DOHH2 (cell line): ENCODE data around the gene LDLRAD4.

ENCODE experiments used
- H3F3A ChIP-seq: fragments of 200-600 bp; sonication (generic), shearing (Covaris generic); 2 replicates; pipeline ENCODE4 v1.6.0; 2016; ENCODE audit warnings: antibody characterized with exemption, mild to moderate bottlenecking; ENCODE audit not compliant: control insufficient read depth, insufficient read depth
- H3K27ac ChIP-seq: fragments of 200-600 bp; sonication (generic); 2 replicates; pipeline ENCODE4 v1.5.1; 2014; ENCODE audit warnings: low read depth, mild to moderate bottlenecking, low read length, moderate library complexity
- H3K27me3 ChIP-seq: fragments of 200-600 bp; sonication (generic); 2 replicates; pipeline ENCODE4 v1.6.1; 2014; ENCODE audit warnings: mild to moderate bottlenecking, low read length, mixed read lengths; ENCODE audit not compliant: control insufficient read depth
- H3K36me3 ChIP-seq: fragments of 200-600 bp; sonication (generic); 2 replicates; pipeline ENCODE4 v1.6.1; 2014; ENCODE audit warnings: mild to moderate bottlenecking, low read length, moderate library complexity, mixed read lengths; ENCODE audit not compliant: control insufficient read depth
- H3K4me1 ChIP-seq: fragments of 200-600 bp; sonication (generic); 2 replicates; pipeline ENCODE4 v1.6.1; 2014; ENCODE audit warnings: mild to moderate bottlenecking, low read length, mixed read lengths; ENCODE audit not compliant: control insufficient read depth
- H3K4me2 ChIP-seq: fragments of 200-600 bp; sonication (generic); 2 replicates; pipeline ENCODE4 v1.6.0; 2014; ENCODE audit warnings: mild to moderate bottlenecking, low read length, moderate library complexity
- H3K4me3 ChIP-seq: fragments of 200-600 bp; sonication (generic); 2 replicates; pipeline ENCODE4 v1.5.1; 2014; ENCODE audit warnings: mild to moderate bottlenecking, low read length, mixed read lengths
- H3K79me2 ChIP-seq: fragments of 200-600 bp; sonication (generic); 2 replicates; pipeline ENCODE4 v1.6.1; 2014; ENCODE audit warnings: mild to moderate bottlenecking, low read length, mixed read lengths; ENCODE audit not compliant: control insufficient read depth
- H3K9me2 ChIP-seq: fragments of 200-600 bp; sonication (generic); replicated peaks from 2 replicates; pipeline ENCODE4 v1.6.1; 2014; ENCODE audit warnings: mild to moderate bottlenecking, low read length, mixed read lengths; ENCODE audit not compliant: control insufficient read depth
- H3K9me3 ChIP-seq: fragments of 200-600 bp; sonication (generic); 2 replicates; pipeline ENCODE4 v1.6.1; 2014; ENCODE audit warnings: antibody characterized with exemption, low read length, mixed read lengths; ENCODE audit not compliant: control insufficient read depth, insufficient read depth
- H4K20me1 ChIP-seq: fragments of 200-600 bp; sonication (generic); 2 replicates; pipeline ENCODE4 v1.6.0; 2014; ENCODE audit warnings: low read depth, mild to moderate bottlenecking, antibody characterized with exemption, low read length, moderate library complexity; ENCODE audit not compliant: control insufficient read depth, insufficient read depth
- CTCF ChIP-seq: fragments of 200-600 bp; sonication (generic); IDR thresholded peaks from one replicate; pipeline ENCODE4 v1.5.1; 2014; ENCODE audit warnings: antibody characterized with exemption, mild to moderate bottlenecking, low read depth, low read length; ENCODE audit not compliant: poor library complexity, severe bottlenecking
- EZH2phosphoT487 ChIP-seq: fragments of 200-600 bp; sonication (generic); IDR thresholded peaks from 2 replicates; pipeline ENCODE4 v1.6.1; 2017; ENCODE audit warnings: borderline replicate concordance, mild to moderate bottlenecking, antibody characterized with exemption, low read length, moderate library complexity, mixed read lengths

The LDLRAD4 gene

DNA sequence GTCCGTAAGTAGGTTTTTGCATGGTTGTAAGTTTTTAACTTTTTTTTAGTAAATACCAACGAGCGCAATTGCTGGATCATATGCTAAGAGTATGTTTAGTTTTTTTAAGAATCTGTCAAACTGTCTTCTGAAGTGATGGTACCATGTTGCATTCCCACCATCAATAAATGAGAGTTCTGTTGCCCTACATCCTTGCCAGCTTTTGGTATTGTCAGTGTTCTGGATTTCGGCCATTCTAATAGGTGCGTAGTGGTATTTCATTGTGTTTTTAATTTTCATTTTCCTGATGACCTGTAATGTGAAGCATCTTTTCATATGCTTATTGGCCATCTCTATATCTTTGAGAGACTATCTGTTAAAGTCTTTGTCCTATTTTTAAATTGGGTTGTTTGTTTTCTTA lies 114.3 kb downstream of the LDLRAD4 start:
- Histone ChIP-seq H3F3A (no peaks in the 10 kb centered on the region), H3K9me2 (no peaks in the 10 kb centered on the region), H3K79me2 (no peaks in the 10 kb centered on the region), H3K4me1 (no peaks in the 10 kb centered on the region), H3K4me2 (no peak overlapping the region), H3K9me3 (no peaks in the 10 kb centered on the region), H3K27me3 (peaks cover 9% of the 10 kb centered on the region), H3K36me3 (no peaks in the 10 kb centered on the region), H4K20me1 (no peaks in the 10 kb centered on the region), H3K27ac (no peak overlapping the region), H3K4me3 (no peak overlapping the region)
- TF ChIP-seq CTCF (no peak), EZH2phosphoT487 (no peak)

GRCh38 chr18:13335903-13336302 lies 117.3 kb downstream of the LDLRAD4 start:
- Histone ChIP-seq H3K9me3 (no peaks in the 10 kb centered on the region), H3K4me1 (no peaks in the 10 kb centered on the region), H3K27me3 (peaks cover 17% of the 10 kb centered on the region), H3K36me3 (no peaks in the 10 kb centered on the region), H4K20me1 (no peaks in the 10 kb centered on the region), H3K4me3 (no peak overlapping the region), H3K27ac (no peak overlapping the region), H3K79me2 (no peaks in the 10 kb centered on the region), H3F3A (no peaks in the 10 kb centered on the region), H3K4me2 (no peak overlapping the region), H3K9me2 (no peaks in the 10 kb centered on the region)
- TF ChIP-seq CTCF (no peak), EZH2phosphoT487 (no peak)

DNA sequence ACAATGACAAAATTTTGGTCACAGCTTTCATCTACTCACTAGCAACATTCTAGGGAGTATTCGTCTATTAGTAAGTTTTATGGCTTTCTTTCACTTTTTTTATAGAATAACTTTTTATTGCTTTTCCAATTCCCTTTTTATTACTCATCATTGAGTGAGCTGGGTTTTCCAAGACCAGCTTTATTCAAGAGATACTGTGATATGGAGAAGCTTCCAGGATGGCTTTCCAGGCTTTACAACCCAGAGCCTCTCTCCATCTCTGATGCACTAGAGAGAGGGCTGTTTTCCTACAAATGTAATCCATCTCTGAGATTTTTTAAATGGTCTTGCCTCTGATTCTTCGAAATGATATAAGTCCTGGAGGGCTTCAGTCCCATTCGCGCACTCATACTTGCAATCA lies 118.3 kb downstream of the LDLRAD4 start:
- Histone ChIP-seq H3K27me3 (peaks cover 17% of the 10 kb centered on the region), H3K79me2 (no peaks in the 10 kb centered on the region), H4K20me1 (no peaks in the 10 kb centered on the region), H3K4me1 (no peaks in the 10 kb centered on the region), H3K36me3 (no peaks in the 10 kb centered on the region), H3F3A (no peaks in the 10 kb centered on the region), H3K27ac (no peak overlapping the region), H3K9me2 (no peaks in the 10 kb centered on the region), H3K9me3 (peaks cover 3% of the 10 kb centered on the region; the same call in 1 of the 2 replicates), H3K4me2 (no peak overlapping the region), H3K4me3 (no peak overlapping the region)
- TF ChIP-seq EZH2phosphoT487, result no peak
- TF ChIP-seq CTCF, result no peak

- Histone ChIP-seq H3K9me3 (peaks cover 3% of the 10 kb centered on the region; the same call in 1 of the 2 replicates), H3K4me1 (no peaks in the 10 kb centered on the region), H3K4me3 (no peak overlapping the region), H3K27ac (no peak overlapping the region), H3F3A (no peaks in the 10 kb centered on the region), H4K20me1 (no peaks in the 10 kb centered on the region), H3K36me3 (no peaks in the 10 kb centered on the region), H3K27me3 (peaks cover 17% of the 10 kb centered on the region), H3K79me2 (no peaks in the 10 kb centered on the region), H3K9me2 (no peaks in the 10 kb centered on the region), H3K4me2 (no peak overlapping the region)
- TF ChIP-seq CTCF (no peak), EZH2phosphoT487 (no peak)
Observed at GRCh38 chr18:13337369-13337768, 118.8 kb downstream of the LDLRAD4 start.
